SKM-1 (cell line): ENCODE results near the gene CEP63.
"Not testable (repeated sequence)": the region's sequence is repeated elsewhere in the genome, so short reads cannot be mapped to it uniquely, and the experiment has no call there.

Experiments
- DNase-seq: peaks from one replicate; lab custom pipeline; 2025; ENCODE audit not compliant: unreplicated experiment; lab: John Stamatoyannopoulos, UW

The CEP63 gene

GRCh38 chr3:134505485-134505884 is 19.6 kb downstream of the CEP63 start:
- no peak for DNase-seq

DNA sequence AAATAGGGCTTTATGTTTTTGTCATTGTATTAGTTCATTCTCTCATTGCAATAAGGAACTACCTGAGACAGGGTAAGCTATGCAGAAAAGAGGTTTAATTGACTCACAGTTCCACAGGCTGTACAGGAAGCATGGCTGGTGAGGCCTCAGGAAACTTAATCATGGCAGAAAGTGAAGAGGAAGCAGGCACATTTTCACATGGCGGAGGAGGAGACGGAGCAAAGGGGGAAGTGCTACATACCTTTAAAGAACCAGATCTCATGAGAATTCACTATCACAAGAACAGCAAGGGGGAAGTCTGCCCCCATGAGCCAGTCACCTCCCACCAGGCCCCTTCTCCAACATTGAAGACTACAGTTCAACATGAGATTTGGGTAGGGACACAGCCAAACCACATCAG is 25.6 kb downstream of the CEP63 start:
- DNase-seq, result no peak

DNA sequence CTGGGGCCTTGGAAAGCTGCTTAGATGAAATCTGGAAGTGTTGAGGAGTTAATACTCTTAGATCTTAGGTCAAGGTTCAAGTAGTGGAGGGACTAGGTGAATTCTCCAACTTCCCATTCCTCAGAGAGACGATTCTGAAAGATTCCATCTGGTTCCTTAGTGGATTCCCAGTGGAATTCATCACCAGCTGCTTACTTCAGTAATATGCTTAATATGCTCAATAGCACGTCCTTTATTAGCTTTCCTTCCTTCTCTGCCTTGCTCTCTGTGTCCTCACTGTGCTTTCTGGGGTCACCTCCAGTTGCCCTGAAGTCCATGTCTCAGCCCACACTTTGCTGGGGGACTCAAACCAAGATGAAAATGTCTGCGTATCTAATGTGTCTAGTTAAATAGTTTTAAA is 31.0 kb downstream of the CEP63 start:
- no peak for DNase-seq

GRCh38 chr3:134517791-134518190 is 31.9 kb downstream of the CEP63 start:
- no peak for DNase-seq

- DNase-seq, result no peak
These were observed 36.7 kb downstream of the CEP63 start for GRCh38 chr3:134522541-134522940.

GRCh38 chr3:134525293-134525692 is 39.4 kb downstream of the CEP63 start:
- no peak for DNase-seq

- DNase-seq, result no peak
These were observed 40.5 kb downstream of the CEP63 start for GRCh38 chr3:134526319-134526718.

DNA sequence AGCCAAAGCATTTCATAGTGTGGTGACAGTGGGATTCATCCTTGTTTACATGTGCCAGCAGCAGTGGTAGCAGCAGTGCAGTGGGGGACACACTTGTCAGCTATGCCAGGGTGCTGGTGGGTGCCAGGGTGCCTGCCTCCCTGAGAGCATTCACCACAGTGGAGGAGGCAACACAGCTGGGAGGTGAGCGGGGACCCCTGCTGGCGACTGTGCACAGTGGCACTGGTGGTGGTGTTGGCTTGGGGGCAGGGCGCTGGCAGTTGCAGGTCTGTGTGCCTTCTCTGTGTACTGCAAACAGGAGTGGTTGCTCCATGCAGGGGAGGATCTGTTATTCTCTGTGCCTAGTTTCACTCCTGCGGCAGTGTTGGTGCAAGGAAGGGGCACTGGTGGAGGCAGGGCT is 41.2 kb downstream of the CEP63 start:
- DNase-seq, result no peak

GRCh38 chr3:134527538-134528186 is 41.8 kb downstream of the CEP63 start:
- no peak for DNase-seq

DNA sequence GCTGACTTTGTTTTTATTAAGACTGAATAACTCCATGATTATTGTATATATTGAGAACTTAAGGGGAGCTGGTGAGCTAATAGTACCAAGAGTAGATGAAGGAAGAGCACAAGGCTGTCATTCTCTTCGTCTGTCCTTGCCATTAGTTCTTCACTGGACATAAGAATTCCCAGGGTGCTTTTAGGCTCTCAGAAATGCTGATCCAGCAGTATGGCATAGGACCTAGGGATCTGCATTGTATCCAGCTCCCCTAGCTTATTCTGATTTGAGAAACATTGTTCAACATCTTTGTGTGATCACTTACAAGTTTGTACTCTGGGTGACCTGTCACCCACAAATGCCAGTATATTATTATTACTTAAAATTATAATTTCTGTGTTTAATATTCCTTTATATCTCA is 47.6 kb downstream of the CEP63 start:
- no peak for DNase-seq

DNA sequence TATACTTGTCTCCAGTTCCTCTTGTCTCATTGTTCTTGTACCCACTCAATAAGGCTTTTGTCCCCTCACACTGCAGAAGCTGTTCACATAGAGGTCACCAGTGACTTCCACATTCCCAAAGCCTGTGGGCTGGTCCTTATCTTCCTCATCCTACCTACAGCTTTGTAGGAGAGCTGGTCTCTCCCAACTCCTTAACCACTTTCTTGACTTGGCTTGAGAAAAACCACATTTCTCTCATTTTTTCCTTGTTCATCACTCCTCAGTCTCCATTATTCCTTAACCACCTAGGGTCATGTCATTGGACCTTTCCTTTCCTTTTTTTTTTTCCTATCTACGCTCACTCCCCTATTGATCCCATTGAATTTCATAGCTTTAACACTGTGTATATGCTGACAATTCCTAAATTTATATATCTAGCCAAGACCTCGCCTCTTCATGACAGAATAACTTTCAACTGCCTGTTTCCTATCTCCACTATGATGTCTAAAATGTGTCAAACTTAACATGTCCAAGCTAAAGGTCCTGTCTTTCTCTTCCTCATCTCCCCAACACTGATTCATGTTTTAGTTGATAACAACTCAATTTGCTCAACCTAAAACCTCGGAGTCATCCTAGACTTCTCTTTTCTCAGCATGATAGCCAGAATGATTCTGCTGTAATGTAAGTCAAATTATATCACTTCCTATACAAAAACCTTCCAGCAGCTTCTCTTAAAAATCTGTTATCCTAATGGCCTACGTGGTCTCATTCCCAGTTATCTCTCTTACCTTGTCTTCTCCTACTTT is 49.5 kb downstream of the CEP63 start:
- DNase-seq, result no peak

GRCh38 chr3:134536781-134537180 is 50.9 kb downstream of the CEP63 start:
- DNase-seq, result no peak

DNA sequence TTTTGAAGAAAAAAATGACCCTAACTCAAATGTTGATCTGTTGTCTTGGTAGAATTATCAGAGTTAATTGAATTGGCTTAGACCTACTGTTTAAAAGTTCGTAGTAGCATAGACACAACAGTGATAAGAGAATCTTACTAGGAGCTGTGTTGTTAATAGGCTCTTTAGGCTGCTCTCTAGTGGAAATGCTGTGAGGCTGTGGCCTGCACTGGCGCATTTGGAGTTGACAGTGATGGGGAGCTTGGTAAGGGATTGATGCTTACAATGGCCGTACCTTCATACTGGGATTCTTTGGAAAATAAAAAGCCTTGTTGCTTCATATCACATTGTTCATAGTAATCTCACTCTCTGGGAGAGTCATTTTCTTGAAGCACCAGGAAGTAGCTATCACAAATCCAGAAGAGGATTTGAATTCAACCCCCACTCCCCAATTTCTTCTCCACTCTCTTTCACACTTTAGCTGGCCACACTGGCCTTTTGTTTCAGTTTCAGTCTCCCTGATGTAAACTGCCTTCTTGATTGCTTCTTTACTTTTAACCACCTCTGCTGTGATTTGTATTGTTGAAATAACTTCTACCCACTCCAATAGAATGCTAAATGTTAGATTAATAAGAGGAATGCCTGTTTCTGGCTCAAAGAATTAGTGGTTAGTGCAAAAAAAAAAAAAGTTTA is 56.6 kb downstream of the CEP63 start:
- DNase-seq, result no peak

GRCh38 chr3:134543113-134543512 is 57.3 kb downstream of the CEP63 start:
- peak; percentile 27 for DNase-seq

- DNase-seq, result no peak
These were observed 58.5 kb downstream of the CEP63 start for GRCh38 chr3:134544316-134544715.

- DNase-seq, result not testable (repeated sequence)
These were observed 58.9 kb downstream of the CEP63 start for GRCh38 chr3:134544783-134545182.

DNA sequence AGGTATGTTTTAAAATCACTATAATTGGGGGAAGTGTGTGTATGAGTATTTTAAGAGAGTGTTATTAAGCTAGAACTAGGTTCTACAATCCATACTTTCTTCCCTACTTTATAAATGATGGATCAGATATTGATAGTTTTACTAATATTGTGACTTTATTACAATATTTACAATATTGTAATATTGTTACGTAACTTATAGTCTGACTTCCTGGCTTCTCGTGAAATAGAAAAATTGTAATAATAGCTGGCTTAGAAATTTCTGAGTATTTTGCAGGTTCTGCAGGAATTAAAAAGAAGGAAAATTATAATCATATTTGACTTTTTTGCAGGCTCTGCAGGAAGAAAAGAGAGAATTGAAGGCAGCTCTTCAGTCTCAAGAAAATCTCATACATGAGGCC is 60.0 kb downstream of the CEP63 start:
- DNase-seq, result no peak

GRCh38 chr3:134552784-134553183 is 66.9 kb downstream of the CEP63 start:
- no peak for DNase-seq

DNA sequence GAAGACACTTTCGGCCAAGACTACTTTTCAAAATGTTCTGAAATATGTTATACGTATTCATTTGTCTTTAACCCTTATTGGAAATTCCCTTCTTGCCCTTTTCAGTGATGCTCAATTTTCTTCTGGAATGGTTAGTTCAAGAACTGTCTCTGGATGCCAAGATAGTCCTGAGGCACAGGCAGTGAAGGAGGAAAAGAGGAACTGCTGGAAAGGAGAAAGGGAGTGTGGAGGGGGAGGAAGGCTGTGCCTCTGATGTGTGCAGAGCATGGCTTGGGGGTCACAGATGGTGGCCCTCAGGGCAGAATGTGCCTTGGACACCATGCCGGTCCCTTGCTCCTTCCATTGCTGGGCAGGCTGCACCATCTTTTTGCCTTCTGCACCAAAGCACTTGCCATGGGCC is 73.7 kb downstream of the CEP63 start:
- no peak for DNase-seq

- DNase-seq, result no peak
These were observed 76.2 kb downstream of the CEP63 start for GRCh38 chr3:134562055-134562454.

GRCh38 chr3:134563601-134564000 is 77.7 kb downstream of the CEP63 start:
- no peak for DNase-seq

DNA sequence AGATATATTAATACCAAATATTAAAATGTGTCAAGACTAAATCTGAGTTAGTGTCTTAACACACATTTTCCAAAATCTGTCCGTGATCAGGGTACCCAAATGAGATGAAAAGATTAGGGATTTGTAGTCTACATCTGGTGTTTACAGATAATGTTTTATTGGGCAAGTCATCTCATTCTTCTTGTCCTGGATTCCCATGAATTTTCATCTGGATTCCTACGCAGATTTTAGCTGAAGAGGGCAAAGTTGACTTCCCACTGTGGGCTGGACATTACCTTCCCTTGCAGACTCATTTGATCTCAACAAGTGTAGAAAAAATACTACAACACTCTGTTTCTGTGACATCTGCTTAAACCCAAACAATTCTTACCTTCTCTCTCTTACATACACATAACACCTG is 79.1 kb downstream of the CEP63 start:
- DNase-seq, result no peak
